Bone marrow (tissue), 2 donors: ENCODE data around the gene OR9Q2.
"Not testable (repeated sequence)": the region's sequence is repeated elsewhere in the genome, so short reads cannot be mapped to it uniquely, and the experiment has no call there.

ENCODE experiments used
- DNase-seq, 2 donors: peaks; one replicate each; lab custom pipeline; 2025; lab: John Stamatoyannopoulos, UW

Gene OR9Q2, protein sequence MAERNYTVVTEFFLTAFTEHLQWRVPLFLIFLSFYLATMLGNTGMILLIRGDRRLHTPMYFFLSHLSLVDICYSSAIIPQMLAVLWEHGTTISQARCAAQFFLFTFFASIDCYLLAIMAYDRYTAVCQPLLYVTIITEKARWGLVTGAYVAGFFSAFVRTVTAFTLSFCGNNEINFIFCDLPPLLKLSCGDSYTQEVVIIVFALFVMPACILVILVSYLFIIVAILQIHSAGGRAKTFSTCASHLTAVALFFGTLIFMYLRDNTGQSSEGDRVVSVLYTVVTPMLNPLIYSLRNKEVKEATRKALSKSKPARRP

DNA sequence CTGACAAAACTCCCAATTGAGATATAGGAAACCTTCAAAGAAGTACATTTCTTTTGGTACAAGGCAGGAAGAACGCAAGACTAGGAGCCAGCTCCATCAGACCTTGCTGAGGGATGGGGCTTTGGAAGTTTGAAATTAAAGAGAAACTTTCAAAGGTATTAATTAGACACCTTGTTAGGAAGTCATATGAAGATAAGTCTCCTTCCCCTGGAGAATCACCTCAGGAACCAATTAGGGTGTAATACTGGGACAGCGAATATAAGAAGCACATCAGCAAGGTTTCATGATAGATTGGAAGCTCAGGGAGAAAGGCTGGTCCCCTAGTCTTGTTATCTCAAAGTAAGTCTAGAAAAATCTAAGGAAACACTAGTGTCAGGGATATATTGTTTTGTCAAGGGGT, at the start of gene OR9Q2:
OR9Q2 (plus strand) TSS at position 301 of the 400 bp plus-strand sequence. CDS start 1,421 bp downstream, outside the sequence.
- DNase-seq: no peak

DNA sequence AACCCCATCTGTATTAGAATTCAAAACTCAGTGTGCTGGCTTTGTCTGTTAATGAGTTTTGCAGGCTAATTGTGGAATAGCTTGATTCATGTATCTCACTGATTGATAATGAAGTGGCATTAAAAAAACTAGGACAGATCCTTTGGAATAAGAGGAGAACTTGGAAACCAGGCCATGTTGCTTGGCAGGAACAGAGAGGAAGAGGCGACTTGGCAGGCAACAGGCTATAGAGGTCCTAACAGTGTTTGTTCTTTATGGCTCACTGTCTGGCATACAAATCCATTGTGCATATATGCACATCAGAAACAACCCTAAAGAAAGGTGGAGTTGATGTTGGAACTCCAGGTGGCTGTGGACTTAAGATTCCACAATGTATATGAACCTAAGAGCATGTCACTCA, 46.1 kb upstream of the OR9Q2 start:
- DNase-seq: no peak

DNA sequence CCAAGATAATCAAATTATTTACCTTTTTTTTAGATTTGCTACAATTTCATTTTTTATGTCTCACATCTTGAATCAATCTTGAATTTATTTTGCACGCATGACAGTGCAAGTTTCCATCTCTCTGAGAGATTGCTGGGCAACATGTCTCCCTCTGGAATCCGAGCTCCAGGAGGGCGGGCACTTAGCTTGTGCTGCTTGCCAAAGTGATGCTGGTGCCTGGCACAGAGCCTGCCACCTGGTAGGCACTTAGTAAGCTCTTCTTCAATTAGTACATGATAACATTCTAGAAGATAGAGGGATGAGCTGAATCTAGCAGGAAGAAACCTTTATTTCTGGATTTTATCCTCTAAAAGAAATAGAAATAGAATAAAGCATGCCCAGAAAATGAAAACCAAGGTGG, 36.1 kb upstream of the OR9Q2 start:
- DNase-seq: no peak

DNA sequence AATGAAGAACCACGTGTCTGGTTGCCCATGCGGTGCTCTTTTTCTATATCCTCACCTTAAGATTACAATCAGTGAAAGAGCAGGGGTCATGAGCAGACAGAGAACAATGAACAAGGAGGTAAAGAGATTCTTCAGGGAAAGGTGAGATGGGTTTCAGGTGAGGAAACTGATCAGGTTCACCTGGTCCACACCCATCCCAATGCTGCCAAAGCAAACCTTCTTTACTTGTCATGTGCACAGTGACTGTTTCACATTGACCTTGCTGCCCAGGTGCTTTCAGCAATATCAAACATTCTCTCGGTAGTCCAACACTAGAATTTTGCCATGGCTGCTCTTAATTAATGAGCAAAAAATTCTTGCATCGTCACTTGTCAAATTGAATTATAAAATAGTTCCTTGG, 24.5 kb upstream of the OR9Q2 start:
- DNase-seq: no peak

DNA sequence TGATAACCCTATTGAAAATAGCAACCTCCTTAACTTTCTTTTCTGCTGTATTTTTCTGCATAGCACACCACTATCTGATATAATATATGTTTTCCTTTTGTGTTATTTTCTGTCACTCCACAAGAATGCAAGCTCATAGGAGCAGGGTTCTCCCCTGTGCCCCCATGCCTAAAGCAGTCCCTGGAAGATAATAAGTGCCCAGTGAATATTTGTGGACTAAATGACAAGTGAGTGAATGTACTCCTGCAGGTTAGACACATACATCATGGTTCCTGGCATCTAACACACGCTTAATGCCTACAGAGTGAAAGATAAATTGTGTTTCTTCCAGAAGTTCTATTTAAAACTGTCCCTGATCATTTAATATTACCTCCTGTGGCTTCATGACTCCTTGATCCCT, 23.9 kb upstream of the OR9Q2 start:
- DNase-seq: no peak

DNA sequence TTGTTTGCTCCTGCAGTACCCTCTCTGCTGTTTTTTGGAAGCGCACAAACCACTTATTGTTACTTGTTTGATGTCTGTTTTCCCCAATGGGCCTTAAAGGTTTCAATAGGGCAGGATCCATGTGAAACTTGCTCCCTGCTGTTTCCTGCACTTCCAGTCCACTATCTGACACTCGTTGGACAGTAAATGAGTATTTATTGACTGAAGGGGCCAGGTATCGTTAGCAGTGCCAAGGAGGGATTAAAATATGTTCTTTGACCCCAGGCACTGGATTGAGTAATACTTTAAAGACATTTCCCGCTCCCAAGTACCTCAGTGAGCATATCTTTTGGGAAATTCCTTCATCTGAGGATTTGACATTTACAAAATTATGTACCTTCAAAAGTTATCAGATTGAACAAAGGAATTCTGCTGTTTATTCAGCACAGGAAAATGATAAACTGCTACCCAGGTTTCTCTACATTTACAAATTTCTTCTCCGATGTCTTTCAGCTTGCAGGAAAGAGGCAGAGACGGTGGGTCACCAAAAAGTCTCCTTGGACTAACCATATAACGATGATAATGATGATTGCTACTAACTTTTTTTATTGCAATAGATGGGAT, 23.3 kb upstream of the OR9Q2 start:
- DNase-seq: no peak

DNA sequence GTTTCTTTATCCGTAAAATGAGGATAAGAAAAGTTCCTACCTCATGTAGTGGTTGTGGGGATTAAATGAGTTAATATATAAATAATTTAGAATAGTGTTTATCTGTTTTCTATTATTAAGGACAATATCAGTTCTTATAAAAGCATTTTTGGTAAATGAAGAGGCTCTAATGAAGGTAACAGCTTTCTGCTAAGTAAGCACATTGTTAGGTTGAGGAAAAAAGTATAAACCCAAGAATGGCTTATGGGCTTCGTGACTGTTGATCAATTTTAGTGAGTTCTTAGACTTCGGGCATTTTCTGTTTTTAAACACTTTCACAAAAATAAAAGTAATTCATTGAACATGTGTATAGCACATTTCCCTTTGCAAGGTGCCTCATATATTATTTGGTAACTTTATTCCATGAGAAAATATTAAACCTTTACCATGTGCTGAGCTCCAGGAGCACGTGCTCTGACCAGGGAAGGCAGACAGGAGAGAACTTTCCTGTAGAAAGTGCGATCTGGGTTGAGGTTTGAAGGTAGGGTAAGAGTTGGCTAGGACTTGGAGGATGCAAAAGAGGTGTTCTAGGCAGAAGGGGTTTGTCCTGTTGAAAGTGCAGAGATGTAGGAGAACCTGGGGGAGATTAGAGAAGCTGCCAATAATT, 11.3 kb upstream of the OR9Q2 start:
- no peak for DNase-seq

DNA sequence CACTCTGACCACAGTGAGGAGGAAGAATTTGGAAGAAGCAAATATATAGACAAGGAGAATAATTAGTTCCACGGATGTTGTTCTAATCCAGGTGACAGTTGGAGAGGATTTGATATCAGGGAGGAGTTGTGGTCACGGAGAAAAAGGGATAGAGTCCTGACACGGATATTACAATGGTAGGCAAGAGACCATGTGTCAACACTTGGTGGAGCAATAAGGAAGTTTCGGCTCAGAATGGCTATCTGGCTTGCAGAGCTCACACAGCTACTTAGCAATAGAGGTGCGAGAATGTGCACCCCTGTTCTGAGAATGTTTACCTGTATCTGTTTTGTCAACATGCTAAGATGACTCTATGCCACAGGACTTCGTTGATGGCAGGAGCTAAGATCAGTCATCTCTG, 10.4 kb upstream of the OR9Q2 start:
- DNase-seq: no peak

DNA sequence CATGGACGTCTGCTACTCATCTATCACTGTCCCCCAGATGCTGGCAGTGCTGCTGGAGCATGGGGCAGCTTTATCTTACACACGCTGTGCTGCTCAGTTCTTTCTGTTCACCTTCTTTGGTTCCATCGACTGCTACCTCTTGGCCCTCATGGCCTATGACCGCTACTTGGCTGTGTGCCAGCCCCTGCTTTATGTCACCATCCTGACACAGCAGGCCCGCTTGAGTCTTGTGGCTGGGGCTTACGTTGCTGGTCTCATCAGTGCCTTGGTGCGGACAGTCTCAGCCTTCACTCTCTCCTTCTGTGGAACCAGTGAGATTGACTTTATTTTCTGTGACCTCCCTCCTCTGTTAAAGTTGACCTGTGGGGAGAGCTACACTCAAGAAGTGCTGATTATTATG, 9.2 kb upstream of the OR9Q2 start:
- DNase-seq: no peak

DNA sequence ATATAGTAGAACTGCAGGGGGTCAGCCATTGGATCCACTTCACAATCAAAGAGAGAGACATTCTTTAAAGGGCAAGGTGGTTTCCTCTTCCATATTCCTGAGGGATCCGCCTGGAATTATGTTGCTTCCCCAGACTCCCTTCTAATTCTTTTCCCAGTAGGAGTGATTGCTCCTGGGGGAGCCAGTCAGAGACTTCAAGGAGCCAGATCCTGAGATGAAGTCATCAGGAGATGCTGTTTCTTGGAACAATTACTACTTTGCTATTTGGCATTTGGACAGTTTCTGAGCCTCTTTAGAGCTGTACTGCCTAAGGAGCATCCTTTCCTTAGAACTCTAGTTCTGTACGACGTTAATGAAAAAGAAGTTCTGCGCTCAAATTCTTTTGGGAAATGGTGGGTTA, 1.9 kb upstream of the OR9Q2 start:
- DNase-seq: no peak

DNA sequence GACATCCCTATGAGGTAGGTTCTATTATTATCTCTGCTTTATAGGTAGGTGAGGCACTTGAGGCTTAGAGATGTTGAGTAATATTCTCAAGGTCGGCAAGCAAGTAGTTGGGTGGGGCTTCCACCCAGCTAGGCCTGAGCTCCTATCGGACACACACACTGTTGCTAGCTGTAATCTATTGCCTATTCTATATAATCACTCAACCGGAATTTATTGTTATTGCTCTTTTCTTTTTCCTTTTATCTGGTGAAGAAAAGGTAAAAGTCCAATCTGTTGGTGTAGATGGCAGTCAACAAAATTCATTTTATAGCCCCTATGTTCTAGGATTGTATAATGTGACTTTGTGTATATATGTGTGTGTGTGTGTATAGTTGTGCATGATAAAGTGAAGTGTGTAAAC, 3.4 kb downstream of the OR9Q2 start:
- no peak for DNase-seq

DNA sequence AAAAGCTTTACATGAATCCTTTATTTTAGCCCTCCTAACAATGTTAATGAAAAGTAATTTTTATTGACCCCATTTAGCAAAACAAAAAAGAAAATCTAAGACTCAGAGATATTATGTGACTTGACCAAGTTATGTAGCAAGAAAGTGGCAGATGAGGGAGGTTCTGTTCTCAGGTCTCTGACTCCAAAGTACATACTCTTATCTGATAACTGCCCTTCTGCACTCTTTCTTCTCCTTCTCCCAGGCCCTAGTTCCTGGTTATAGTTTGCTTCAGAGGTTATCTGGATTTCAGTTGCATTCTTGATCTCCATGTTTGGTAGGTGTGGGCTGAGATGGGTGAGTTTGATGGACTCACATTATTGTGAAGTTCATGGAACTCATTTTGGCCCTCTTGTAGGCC, 4.5 kb downstream of the OR9Q2 start:
- DNase-seq: no peak

DNA sequence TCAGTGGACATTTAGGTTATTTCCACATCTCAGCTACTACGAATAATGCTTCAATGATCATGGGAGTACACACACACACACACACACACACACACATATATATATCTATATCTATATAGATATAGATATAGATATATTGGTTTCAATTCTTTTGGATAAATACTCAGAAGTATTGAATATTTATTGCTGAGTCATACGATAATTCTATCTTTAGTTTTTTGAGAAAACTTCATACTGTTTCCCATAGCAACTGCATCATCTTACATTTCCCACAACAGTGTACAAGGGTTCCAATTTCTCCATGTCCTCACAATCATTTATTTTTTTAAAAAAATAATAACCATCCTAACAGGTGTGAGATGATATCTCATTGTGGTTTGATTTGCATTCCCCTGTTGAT, 7.1 kb downstream of the OR9Q2 start:
- DNase-seq: no peak

DNA sequence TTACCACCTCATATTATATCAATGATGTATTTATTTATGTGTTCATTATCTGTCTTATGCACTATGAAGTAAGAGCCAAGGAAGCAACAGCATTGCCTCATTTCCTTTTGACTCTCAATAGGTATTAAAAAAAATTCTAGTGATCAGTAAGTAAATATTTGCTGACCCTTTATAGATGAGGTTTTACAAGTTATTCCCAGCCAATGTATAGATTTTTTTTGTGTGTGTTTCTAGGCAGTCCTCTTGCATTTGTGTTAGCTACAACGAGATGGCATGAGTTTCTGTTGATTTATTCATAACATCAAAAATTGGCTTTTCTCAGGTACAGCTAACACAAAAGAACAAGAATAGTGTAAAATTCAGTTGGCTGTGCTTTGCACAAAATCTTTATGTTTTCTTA, 10.4 kb downstream of the OR9Q2 start:
- no peak for DNase-seq

DNA sequence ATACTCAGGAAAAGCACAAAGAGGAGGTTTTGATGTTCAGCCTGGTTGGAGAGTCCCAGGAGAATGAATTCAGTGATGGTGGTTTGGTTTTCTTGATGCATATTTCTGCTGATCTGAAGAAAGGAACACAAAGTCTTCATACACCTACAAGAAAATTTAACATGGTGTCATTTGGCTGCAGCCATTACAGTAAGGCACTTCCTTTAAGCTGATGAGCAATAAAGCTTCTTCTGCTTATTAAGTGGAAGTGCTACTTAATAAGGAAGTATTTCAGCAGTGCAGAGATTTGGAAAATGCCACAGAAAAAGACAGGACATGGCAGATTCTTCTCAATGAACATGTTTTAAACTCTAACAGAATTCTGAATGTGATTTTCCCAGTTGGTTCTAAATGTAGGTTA, 15.2 kb downstream of the OR9Q2 start, which contains the start of gene OR1S2:
OR1S2 (minus strand) TSS at position 101 of the 400 bp plus-strand sequence; CDS start at position 101, 0 bp downstream.
- DNase-seq: no peak

DNA sequence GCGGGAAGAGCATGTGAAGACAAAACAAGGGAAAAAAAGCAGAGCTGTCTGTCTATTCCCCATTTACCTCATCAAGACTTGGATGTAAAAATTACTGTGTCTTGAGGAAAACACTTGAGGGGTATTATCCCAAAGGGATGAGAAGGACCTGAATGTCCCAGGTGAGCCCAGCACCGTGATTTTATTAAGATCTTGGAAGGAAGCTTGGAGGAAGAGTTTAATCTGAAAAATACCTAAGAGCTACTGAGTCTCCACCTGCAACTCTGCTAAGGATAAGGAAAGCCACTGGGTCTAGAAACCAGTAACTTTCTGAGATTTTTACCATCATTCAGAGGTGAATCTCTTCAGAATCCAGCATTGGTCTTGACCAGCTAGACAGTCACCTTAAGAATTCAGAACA, 23.6 kb downstream of the OR9Q2 start, which contains the start of gene OR1S1:
OR1S1 (plus strand) TSS at position 301 of the 400 bp plus-strand sequence.
- DNase-seq: not testable (repeated sequence)

DNA sequence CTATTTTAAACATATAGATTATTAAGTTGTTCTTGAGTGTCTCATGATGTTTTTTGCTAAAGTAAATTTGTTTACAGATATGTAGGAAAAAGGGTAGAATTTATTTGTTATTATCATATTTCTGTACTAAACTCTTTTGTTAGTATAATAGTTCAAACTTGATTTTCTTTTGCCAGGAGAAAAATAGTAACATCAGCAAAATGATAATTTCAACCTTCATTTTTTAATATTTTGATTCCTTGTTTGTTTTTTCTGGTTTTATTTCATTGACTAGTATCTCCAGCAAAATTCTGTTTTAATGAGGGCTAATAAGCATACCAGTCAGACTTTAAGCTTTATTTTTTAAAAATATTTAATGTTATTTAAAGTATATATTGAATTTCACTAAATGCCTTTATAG, 27.6 kb downstream of the OR9Q2 start:
- DNase-seq: no peak

DNA sequence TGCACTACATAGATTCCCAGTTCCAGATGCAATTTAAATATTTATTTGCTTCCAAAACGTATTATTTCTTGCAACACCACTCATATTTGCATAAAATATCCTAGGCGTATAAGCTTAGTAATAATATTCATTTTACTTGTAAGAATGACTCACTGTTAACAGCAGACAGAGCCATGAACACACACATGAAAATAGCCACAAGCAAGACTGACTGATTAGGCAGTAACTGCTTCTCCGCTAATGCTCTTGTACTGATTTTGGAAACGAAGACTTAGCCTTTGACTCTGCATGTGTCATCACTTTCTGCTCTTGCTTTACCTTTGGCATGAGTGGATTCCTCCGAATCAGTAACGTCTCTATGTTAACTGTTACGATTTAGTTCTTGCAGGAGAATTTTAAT, 33.9 kb downstream of the OR9Q2 start:
- no peak for DNase-seq

DNA sequence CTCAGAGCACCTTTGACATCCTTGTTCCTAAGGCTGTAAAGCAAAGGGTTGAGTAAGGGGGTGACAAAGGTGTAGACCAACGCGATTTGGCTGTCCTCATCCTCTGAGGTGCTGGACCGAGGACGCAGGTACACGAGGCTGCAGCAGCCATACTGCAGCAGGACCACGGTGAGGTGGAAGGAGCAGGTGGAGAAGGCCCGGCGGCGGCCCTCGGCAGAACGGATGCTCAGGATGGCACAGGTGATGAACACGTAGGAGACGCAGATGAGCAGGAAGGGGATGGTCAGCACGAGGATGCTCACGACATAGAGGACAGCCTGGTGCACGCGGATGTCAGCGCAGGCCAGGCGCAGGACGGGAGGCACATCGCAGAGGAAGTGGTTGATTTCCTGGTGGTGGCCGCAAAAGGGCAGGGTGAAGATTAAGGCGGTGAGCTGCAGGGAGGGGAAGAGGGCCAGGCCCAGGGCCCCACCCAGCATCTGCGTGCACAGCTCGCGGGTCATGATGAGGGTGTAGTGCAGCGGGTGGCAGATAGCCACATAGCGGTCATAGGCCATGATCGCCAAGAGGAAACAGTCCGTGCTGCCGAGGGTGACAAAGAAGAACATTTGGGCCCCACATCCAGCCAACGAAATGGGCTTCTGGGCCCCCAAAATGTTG, 39.2 kb downstream of the OR9Q2 start:
- DNase-seq: no peak
